Measurements from ENCODE around the gene CLDN7.

CLDN7 gene

DNA sequence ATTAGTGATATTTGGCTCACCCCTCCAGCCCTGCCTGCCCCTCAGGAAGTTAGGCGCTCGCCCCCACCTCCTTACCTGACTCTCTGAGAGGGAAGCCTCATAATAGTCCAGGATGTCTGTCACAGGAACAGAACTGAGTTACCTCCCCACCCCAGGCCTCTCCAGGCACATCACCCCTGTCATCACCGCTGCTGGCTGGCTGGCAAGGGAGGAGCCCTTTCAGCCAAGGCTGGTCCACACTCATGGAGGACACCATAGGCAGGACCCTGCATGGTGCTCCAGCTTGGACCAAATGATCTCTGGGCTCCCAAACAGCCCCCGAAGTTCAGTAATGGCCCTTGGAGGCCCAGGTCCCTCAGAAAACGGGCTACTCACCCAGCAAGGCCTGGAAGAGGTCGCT lies 44.1 kb downstream of the CLDN7 start:
- no peak for DNase-seq

DNA sequence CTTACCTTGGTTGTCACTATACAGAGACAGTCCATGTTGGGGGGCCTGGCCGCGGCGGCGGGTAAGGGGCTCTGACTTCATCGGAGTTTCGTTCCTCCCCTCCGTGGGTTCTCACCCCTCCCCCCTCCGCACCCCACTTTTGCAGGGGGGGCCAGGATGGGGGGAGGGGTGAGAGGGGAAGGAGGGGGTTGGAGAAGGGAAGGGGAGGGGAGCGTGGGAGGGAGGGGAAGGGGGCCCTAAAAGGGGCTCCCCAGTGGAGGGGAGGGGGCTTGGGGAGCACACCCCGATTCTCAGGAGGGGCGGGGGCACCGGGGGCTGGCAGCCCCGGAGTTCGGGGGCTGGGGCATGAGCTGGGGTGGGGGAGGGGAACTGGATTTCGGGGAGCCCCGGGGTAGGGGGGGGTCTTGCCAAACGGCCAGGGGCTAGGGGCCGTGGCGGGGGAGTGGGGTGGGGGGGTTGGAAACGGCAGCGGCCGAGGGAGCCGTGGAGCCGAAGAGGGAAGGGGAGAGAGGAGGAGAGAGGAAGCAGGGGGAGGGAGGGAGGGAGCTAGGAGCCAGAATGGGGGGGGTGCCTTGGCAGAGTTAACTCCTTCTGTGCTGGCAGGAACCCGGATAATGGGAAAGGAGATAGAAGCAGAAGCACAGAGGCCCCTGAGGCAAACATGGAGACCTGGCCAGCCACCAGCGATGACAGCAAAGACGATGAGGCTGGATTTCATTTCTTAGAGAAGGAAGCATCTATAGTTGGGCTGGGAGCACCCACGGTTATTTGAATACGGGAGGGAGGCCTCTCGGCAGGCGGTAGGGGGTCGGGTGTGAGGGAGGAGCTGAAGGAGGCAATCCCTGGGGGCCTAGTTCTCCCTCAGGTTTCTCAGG lies 44.9 kb downstream of the CLDN7 start:
- DNase-seq, result peak; percentile 84

DNA sequence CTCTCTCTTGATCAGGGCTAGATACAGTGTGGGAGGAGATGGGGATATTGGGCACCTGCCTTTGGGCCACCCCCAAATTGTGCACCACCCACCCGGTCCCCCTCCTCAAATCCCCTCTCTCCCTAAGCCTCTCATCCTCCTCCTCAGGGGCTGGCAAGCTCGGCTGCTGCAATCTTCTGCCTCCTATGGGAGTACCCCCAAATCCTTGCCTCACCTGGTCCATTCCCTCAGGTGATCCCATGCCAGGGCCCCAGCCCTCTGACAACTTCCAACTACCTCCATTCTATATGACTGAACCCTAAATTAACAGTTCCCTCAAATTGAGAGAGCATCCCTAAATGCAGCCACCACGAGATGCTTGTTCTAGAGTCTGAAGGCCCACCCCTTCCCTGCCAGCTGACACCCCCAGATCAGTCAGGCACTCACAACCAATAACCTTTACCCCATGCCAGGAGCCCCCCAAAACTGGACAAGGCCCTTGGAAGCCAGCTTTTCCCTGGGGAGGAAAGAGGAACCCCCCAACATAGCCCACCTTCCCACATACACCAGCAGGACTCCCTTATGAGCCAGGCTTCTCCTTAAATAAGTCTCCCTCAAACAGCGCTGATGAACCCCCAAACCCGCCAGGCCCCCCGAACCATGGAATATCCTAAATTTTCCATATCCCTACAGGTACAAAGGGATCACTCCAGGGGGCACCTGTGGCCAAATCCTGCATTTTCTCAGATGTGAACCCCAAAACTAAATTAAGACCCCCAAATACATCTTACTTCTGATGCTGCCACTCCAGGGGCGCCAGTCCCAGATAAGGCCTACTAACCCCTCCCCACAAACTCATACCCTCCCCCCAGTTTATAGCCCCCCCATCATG lies 45.8 kb downstream of the CLDN7 start:
- DNase-seq, result no peak

DNA sequence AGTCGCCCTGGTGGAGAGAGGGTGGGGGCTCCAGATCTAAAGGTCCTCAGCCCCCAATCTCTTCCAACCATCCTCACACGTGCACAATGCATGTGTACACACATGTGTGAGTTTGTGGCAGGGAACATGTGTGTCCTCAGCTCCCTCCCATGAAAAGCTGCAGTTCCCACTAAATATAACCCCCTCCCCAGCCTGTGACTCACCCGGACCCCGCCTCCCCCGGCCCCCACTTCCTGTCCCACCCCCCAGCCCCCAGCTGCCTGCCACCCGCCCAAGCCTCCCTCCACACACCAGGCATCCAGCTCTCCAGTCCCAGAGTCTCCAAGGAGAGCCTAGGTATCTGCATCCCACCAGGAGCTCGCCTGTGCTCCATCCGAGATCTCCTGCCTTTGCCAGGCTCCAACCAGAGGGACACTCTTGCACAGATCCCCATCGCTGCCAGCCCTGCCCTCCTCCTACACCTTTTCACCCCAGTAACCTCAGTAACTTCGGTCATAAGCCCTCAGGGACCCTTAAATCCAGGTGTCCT lies 46.6 kb downstream of the CLDN7 start:
- DNase-seq, result peak; percentile 33

DNA sequence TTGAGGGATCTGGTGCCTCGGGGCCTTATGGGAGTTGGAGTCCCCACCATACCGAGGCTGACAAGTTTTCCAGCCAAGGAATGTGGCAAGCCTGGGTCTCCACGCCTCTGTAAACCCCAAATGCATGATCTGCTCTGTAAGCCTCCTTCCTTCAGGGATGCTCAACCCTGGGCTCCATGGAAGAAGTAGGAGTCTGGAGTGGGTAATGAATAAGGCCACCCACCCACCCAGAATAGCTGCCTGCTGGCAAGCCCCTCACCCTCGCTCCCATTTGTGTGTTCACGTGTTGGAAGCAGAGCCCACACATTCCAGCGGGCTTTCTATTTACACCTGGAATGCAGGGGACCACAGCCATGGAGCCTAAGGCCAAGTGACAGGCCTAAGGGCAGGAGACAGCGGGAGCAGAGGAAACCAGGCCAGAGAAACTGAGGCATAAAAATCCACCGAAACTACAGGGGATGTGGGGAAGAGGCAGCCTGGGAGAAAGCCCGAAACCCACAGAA lies 47.1 kb downstream of the CLDN7 start:
- no peak for DNase-seq

DNA sequence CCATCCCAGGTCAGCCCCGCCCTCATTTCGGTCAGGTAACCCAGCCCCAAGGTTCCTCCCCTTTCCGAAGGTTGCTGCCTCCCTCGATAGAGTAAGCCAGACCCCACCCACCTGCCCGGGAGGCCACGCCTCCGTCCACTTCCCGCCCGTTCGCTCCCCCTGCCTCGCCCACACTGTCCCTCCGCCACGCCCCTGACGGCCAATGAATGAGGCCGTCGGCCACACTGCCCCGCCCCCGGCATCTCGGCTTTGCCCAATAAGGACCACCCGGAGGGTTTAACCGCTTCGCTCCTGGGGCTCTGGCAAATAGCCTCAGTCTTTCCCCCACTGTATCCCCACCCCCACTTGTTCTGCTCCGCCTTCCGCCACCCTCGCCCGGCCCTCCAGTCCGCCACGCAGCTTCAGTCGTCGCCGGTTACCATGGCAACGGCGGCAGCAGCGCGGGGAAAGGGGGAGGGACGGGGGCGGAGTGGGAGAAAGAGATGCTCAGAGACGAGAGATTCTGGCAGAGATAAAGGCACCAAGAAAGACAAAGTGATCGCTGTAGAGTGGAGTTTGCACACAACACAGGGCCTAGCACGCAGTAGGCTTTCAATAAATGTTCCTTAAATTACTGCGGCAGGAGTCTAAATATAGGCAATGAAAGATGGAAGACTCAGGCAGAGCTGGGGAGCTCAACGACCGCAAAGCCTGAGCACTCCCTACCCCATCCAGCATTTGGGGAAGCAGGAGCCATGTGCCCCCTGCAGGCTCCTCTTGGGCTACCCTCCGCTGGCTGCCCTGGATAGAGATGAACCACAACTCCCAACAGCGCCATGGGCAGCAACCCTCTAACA lies 47.8 kb downstream of the CLDN7 start:
- DNase-seq, result peak; percentile 98

DNA sequence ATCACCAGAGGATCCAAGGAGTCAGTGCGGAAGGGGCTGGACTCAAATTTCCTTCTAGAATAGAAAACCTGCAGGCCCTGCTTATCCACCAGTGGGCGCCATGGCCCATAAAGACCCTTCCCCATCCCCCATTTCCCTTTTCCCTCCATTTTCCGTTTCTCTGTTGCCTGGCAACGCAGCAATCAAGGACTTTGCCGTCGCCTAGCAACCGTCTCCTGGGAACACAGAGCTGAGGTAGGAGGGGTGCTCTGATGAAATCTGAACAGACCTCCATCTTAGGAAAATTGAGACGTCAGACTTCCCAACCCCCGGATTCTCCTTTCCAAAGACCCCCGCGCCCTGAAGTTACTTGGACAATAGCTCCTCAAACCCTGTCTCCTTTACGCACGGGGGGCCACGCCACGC lies 48.4 kb downstream of the CLDN7 start:
- DNase-seq, result peak; percentile 81

DNA sequence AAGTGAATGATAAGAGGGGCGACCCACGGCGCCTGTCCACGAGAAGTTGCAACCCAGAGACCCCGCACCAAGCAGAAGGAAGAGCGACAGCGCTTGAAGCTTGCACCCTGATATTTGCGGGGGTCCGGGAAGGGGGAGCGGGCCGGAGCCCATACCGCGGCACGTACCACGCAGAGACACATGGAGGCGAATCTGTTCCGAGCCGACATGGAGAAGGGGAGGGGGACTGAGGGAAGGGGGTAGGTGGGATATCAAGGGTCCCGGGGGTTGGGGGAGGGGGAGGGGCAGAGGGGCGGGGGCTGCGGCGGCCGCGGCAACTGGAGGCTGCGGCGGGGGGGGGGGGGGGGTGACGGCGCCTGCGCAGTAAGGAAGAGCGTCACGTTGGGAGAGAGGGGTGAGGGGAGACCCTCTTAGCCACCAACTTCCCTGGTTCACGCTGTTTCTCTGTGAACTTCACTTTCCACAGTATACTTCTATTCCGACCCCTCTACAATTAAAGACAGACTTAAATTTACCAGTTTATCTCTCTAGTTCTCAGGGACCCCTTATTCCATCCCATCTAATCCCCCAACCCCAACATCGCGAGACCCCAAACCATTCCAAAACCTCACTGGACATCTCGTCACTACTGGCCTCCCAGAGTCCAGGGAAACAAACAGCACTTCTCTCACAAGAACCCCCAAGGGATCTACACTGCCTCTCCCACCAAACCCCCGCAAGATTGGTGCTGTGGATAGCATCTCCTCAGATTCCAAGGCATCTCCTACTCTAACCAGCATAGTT lies 50.6 kb downstream of the CLDN7 start:
- no peak for DNase-seq
